ENCODE results near the gene KRT15. TPM values are rescaled to one million over a fixed set of nuclear protein-coding genes. Genes with fewer than 3 reads are reported as not detected.

Gene KRT15
- total and polyA plus RNA-seq, 2 experiments from 2014 or later, result 6.8 to 10.6 TPM

- no peaks in the 10 kb centered on the region for H4K20me1 ChIP-seq (ENCODE audit: insufficient read depth, poor library complexity, severe bottlenecking)
- TF ChIP-seq CTCF (IDR thresholded peaks at IDR 0.05; ENCODE audit: poor library complexity) (no peak), EZH2phosphoT487 (IDR thresholded peaks at IDR 0.05; ENCODE audit: low read depth, severe bottlenecking, unreplicated experiment) (no peak), EZH2 (IDR thresholded peaks at IDR 0.05; ENCODE audit: borderline replicate concordance) (no peak)
- no peaks in the 10 kb centered on the region for H3K9me3 ChIP-seq (ENCODE audit: low read depth)
- no peak overlapping the region for H3K27ac ChIP-seq
- peaks cover 8% of the 10 kb centered on the region for H3K4me1 ChIP-seq (ENCODE audit: insufficient read depth)
- no peak overlapping the region for H3K4me3 ChIP-seq
- no peaks in the 10 kb centered on the region for H3K9me2 ChIP-seq (replicated peaks; ENCODE audit: insufficient read depth)
- H3K79me2 ChIP-seq, result no peaks in the 10 kb centered on the region
- H2AFZ ChIP-seq, result no peak overlapping the region
- H3K4me2 ChIP-seq, result no peak overlapping the region
- H3K27me3 ChIP-seq, result no peaks in the 10 kb centered on the region
- DNase-seq (ENCODE audit: low spot score), result no peak
- 72% methylated on average over 10 of the region's 10 CpGs for WGBS (ENCODE audit: low lambda C conversion rate, missing lambda C conversion rate)
- H3K36me3 ChIP-seq (replicated peaks; ENCODE audit: insufficient read depth, low read depth), result no peaks in the 10 kb centered on the region
Observed at GRCh38 chr17:41490000-41490990, 28.4 kb downstream of the KRT15 start.

GRCh38 chr17:41489531-41489930, 29.2 kb downstream of the KRT15 start, which contains the start of gene KRT36:
KRT36 (minus strand) TSS chr17:41489910; CDS start chr17:41489864, 46 bp downstream.
- Histone ChIP-seq H3K4me3 (no peak within 1 kb of the TSS), H3K4me2 (no peak within 1 kb of the TSS), H2AFZ (no peak within 1 kb of the TSS), H3K79me2 (no peaks in the 10 kb centered on the region), H3K27me3 (no peaks in the 10 kb centered on the region), H3K4me1 (ENCODE audit: insufficient read depth) (peaks cover 8% of the 10 kb centered on the region), H4K20me1 (ENCODE audit: insufficient read depth, poor library complexity, severe bottlenecking) (no peaks in the 10 kb centered on the region), H3K36me3 (replicated peaks; ENCODE audit: insufficient read depth, low read depth) (no peaks in the 10 kb centered on the region), H3K9me3 (ENCODE audit: low read depth) (no peaks in the 10 kb centered on the region), H3K27ac (no peak within 1 kb of the TSS), H3K9me2 (replicated peaks; ENCODE audit: insufficient read depth) (no peaks in the 10 kb centered on the region)
- WGBS (ENCODE audit: low lambda C conversion rate, missing lambda C conversion rate), result 94% methylated on average over 12 of the region's 12 CpGs
- DNase-seq (ENCODE audit: low spot score), result no peak
- TF ChIP-seq EZH2 (IDR thresholded peaks at IDR 0.05; ENCODE audit: borderline replicate concordance), result no peak
- no peak for TF ChIP-seq EZH2phosphoT487 (IDR thresholded peaks at IDR 0.05; ENCODE audit: low read depth, severe bottlenecking, unreplicated experiment)

- WGBS (ENCODE audit: low lambda C conversion rate, missing lambda C conversion rate), result 72% methylated on average over 28 of the region's 29 CpGs
- no peaks in the 10 kb centered on the region for H3K9me3 ChIP-seq (ENCODE audit: low read depth)
- H3K4me3 ChIP-seq, result no peak overlapping the region
- no peaks in the 10 kb centered on the region for H4K20me1 ChIP-seq (ENCODE audit: insufficient read depth, poor library complexity, severe bottlenecking)
- H3K27ac ChIP-seq, result no peak overlapping the region
- H3K36me3 ChIP-seq (replicated peaks; ENCODE audit: insufficient read depth, low read depth), result no peaks in the 10 kb centered on the region
- H3K27me3 ChIP-seq, result no peaks in the 10 kb centered on the region
- DNase-seq (ENCODE audit: low spot score), result no peak
- TF ChIP-seq EZH2 (IDR thresholded peaks at IDR 0.05; ENCODE audit: borderline replicate concordance), result no peak
- TF ChIP-seq CTCF (IDR thresholded peaks at IDR 0.05; ENCODE audit: poor library complexity), result peak; percentile 27
- no peak for TF ChIP-seq EZH2phosphoT487 (IDR thresholded peaks at IDR 0.05; ENCODE audit: low read depth, severe bottlenecking, unreplicated experiment)
- peaks cover 8% of the 10 kb centered on the region for H3K4me1 ChIP-seq (ENCODE audit: insufficient read depth)
- H3K79me2 ChIP-seq, result no peaks in the 10 kb centered on the region
- no peak overlapping the region for H3K4me2 ChIP-seq
- H2AFZ ChIP-seq, result no peak overlapping the region
- H3K9me2 ChIP-seq (replicated peaks; ENCODE audit: insufficient read depth), result no peaks in the 10 kb centered on the region
Observed at GRCh38 chr17:41486809-41487530, 31.7 kb downstream of the KRT15 start.
